Measurements from ENCODE around the gene TMEM212. TPM values are rescaled to one million over a fixed set of nuclear protein-coding genes. Genes with fewer than 3 reads are reported as not detected.

The TMEM212 gene
- total and polyA plus RNA-seq, 9 of the 15 experiments (the other 6 are each of a cell fraction or from before 2014, with no cell fraction given) = not detected

GRCh38 chr3:171804618-171805389, 38.3 kb upstream of the TMEM212 start:
- ChIA-PET CTCF (ENCODE audit: low intra/inter-chr PET ratio) (interaction anchor here (0.6 kb wide), 1 partner anchor 30 kb away, joined by 3 read pairs; no protein-coding TSS in a partner anchor), POLR2A (interaction anchor here (1.1 to 1.8 kb wide), 2 partner anchors 14 to 16 kb away, joined by 3 to 6 read pairs; no protein-coding TSS in a partner anchor)
- TF ChIP-seq ASH1L (IDR thresholded peaks at IDR 0.05; ENCODE audit: borderline replicate concordance, low read depth, partially characterized antibody) = no peak
- no peak for TF ChIP-seq NCOA4 (IDR thresholded peaks at IDR 0.05; ENCODE audit: partially characterized antibody)
- TF ChIP-seq CREBBP (IDR thresholded peaks at IDR 0.05; ENCODE audit: low read depth, low read length) = no peak
- TF ChIP-seq PREB (CRISPR knock-in tag; IDR thresholded peaks at IDR 0.05) = no peak
- TF ChIP-seq SOX6 (IDR thresholded peaks at IDR 0.05) = peak; percentile 75; the same call in 1 of the 2 replicates
- peak; percentile 39; the same call in 1 of the 2 replicates for TF ChIP-seq CBFA2T3 (IDR thresholded peaks at IDR 0.05)
- TF ChIP-seq HNRNPLL (IDR thresholded peaks at IDR 0.05; ENCODE audit: low read depth, low read length, poor library complexity, severe bottlenecking) = no peak
- no peak for TF ChIP-seq GTF3C2 (IDR thresholded peaks at IDR 0.05; ENCODE audit: borderline replicate concordance, extremely low read depth, insufficient read length)
- 0 out of 2 replicates have a peak, but pooled peaks have one; percentile 27 for TF ChIP-seq CTBP1 (IDR thresholded peaks at IDR 0.05; ENCODE audit: borderline replicate concordance)
- TF ChIP-seq RREB1 (CRISPR knock-in tag; IDR thresholded peaks at IDR 0.05) = 0 out of 2 replicates have a peak, but pooled peaks have one; percentile 30

More at GRCh38 chr3:171804618-171805389, 38.3 kb upstream of the TMEM212 start:
- WGBS (ENCODE audit: insufficient coverage, low coverage, missing lambda C conversion rate) = 38% methylated on average over 6 of the region's 6 CpGs
- Histone ChIP-seq H3K9ac (ENCODE audit: insufficient read depth in 1 of 2, low read depth in 2 of 2, low read length in 2 of 2) (peak overlapping the region; percentile 57 to 73; a peak in 3 of 4 replicates), H2AFZ (ENCODE audit: low read depth, low read length) (peak overlapping the region; percentile 32; the same call in 1 of the 2 replicates), H3K4me1 (replicated peaks in 1 of 2; ENCODE audit: control insufficient read depth in 2 of 2, insufficient read depth in 2 of 2, low read length in 2 of 2) (peaks cover 24 to 58% of the 10 kb centered on the region in 2 experiments), H3K9me1 (ENCODE audit: control insufficient read depth, insufficient read depth, low read length) (no peaks in the 10 kb centered on the region), H3K4me3 (no peak overlapping the region), H3K9me3 (replicated peaks; ENCODE audit: control insufficient read depth, insufficient read depth, low read depth, low read length) (no peaks in the 10 kb centered on the region), H3K27me3 (ENCODE audit: control insufficient read depth in 2 of 2, insufficient read depth in 2 of 2, low read length in 2 of 2) (no peaks in the 10 kb centered on the region), H3K36me3 (ENCODE audit: control insufficient read depth, insufficient read depth, low read length) (no peaks in the 10 kb centered on the region; the same call in 2 of the 3 replicates), H4K20me1 (replicated peaks; ENCODE audit: control insufficient read depth, insufficient read depth, low read length) (no peaks in the 10 kb centered on the region), H3K79me2 (ENCODE audit: control insufficient read depth, insufficient read depth, low read length) (peaks cover 88% of the 10 kb centered on the region), H3K4me2 (ENCODE audit: insufficient read depth, low read length) (peak overlapping the region; percentile 77), H3K27ac (ENCODE audit: extremely low read depth, low read depth, low read length) (peak overlapping the region; percentile 84)
- DNase-seq (ENCODE audit: extremely low read depth in 1 of 4, low spot score in 3 of 4) (peak in 1 of 4 experiments; percentile 31), ATAC-seq (no peak), FAIRE-seq (peak; percentile 44)
- in situ Hi-C loops (cut with MboI) (no loop called here), intact Hi-C loops (cut with micrococcal nuclease) (no loop called here)
- BruUV-seq (replicated peaks) = no TSS peak
